HepG2 (cell line): ENCODE data around the gene EFNA3. TPM values are rescaled to one million over a fixed set of nuclear protein-coding genes. Genes with fewer than 3 reads are reported as not detected.
A peak's percentile ranks its signal among the peaks of the same experiment; 100 is the strongest.

ENCODE experiments used
- E2F2 ChIP-seq: sonication (generic); formaldehyde crosslinking; IDR thresholded peaks from 2 replicates; pipeline ENCODE4 v1.4.0; 2020; ENCODE audit warnings: missing genetic modification reagents, borderline replicate concordance
- HNRNPK ChIP-seq: fragments of 200-400 bp; formaldehyde crosslinking; IDR thresholded peaks from 2 replicates; pipeline ENCODE4 v1.6.1; 2018; ENCODE audit warnings: low read length, low read depth, moderate library complexity, mild to moderate bottlenecking; ENCODE audit not compliant: poor library complexity, severe bottlenecking
- MATR3 ChIP-seq: sonication (generic); formaldehyde crosslinking; IDR thresholded peaks from 2 replicates; pipeline ENCODE4 v1.4.0; 2020; ENCODE audit warnings: missing genetic modification reagents
- MTA3 ChIP-seq: sonication (generic); formaldehyde crosslinking; IDR thresholded peaks from 2 replicates; pipeline ENCODE4 v1.4.0; 2020; ENCODE audit warnings: missing genetic modification reagents
- MXD1 ChIP-seq: sonication (generic); formaldehyde crosslinking; IDR thresholded peaks from 2 replicates; pipeline ENCODE4 v1.4.0; 2020; ENCODE audit warnings: mild to moderate bottlenecking, missing genetic modification reagents
- RAD21 ChIP-seq: fragments of 450-650 bp; formaldehyde crosslinking; IDR thresholded peaks from 2 replicates; pipeline ENCODE4 v1.5.0; 2020; ENCODE audit warnings: mild to moderate bottlenecking
- RBFOX2 ChIP-seq: fragments of 200-400 bp; formaldehyde crosslinking; IDR thresholded peaks from 2 replicates; pipeline ENCODE4 v1.6.1; 2017; ENCODE audit warnings: low read depth, mild to moderate bottlenecking, low read length
- SMC3 ChIP-seq: IDR thresholded peaks from 2 replicates; pipeline ENCODE4 v1.6.1; 2011; ENCODE audit warnings: low read length, improper control_type of control experiment
- ZBTB2 ChIP-seq: sonication (generic); formaldehyde crosslinking; IDR thresholded peaks from 2 replicates; pipeline ENCODE4 v1.8.0; 2022; ENCODE audit warnings: low read depth, missing genetic modification reagents
- ZNF18 ChIP-seq: sonication (generic); formaldehyde crosslinking; IDR thresholded peaks from 2 replicates; pipeline ENCODE4 v1.8.0; 2022; ENCODE audit warnings: mild to moderate bottlenecking, missing genetic modification reagents; ENCODE audit not compliant: insufficient replicate concordance
- ZNF343 ChIP-seq: sonication (generic); formaldehyde crosslinking; IDR thresholded peaks from 2 replicates; pipeline ENCODE4 v1.4.0; 2020; ENCODE audit warnings: mild to moderate bottlenecking, missing genetic modification reagents
- ZNF512 ChIP-seq: sonication (generic); formaldehyde crosslinking; IDR thresholded peaks from 2 replicates; pipeline ENCODE4 v1.4.0; 2020; ENCODE audit warnings: mild to moderate bottlenecking, missing genetic modification reagents
- ZNF672 ChIP-seq: sonication (generic); formaldehyde crosslinking; IDR thresholded peaks from 2 replicates; pipeline ENCODE4 v1.8.1; 2022; ENCODE audit warnings: missing genetic modification reagents
- ZNF710 ChIP-seq: sonication (generic); formaldehyde crosslinking; IDR thresholded peaks from 2 replicates; pipeline ENCODE4 v1.5.0; 2020; ENCODE audit warnings: mild to moderate bottlenecking, missing genetic modification reagents, borderline replicate concordance
- ZNF773 ChIP-seq: sonication (generic); formaldehyde crosslinking; IDR thresholded peaks from 2 replicates; pipeline ENCODE4 v1.4.0; 2020; ENCODE audit warnings: missing genetic modification reagents, borderline replicate concordance
- polyA plus RNA-seq, 8 experiments: library from polyadenylated mRNA; depleted of rRNA in 3 of 8; stranded (reverse) in 7 of 8; unstranded in 1 of 8; fragments of >200 nt; fragmentation: Illumina TruSeq in 4 of 8; extraction: Trizol in 4 of 8; gene quantifications; 2 replicates each; pipeline versions ENCODE4 v1.2.1 to v1.2.3, GENCODE V29; 2011 to 2016; ENCODE audit warnings: low read depth in 4 of 8, missing spikeins in 1 of 8, mixed read lengths in 1 of 8; ENCODE audit not compliant: insufficient read depth in 1 of 8
- total RNA-seq, 5 experiments: library from RNA; depleted of rRNA; stranded (reverse); fragments of >200 nt; fragmentation: Illumina TruSeq; extraction: Trizol; gene quantifications; 2 replicates each; pipeline ENCODE4 v1.2.3, GENCODE V29; 2016; ENCODE audit warnings: low read depth in 1 of 5

Gene EFNA3
- total and polyA plus RNA-seq, 2 of the 13 experiments (the other 11 are each of a cell fraction or from before 2014, with no cell fraction given) = 1.0 to 5.7 TPM

- TF ChIP-seq ZNF710 (no peak), RBFOX2 (peak; percentile 73), HNRNPK (peak; percentile 39), ZNF773 (no peak), ZBTB2 (no peak), MTA3 (CRISPR knock-in tag) (no peak), RAD21 (peak; percentile 8), MATR3 (CRISPR knock-in tag) (no peak), ZNF18 (CRISPR knock-in tag) (no peak), ZNF343 (no peak), ZNF672 (CRISPR knock-in tag) (0 out of 2 replicates have a peak, but pooled peaks have one; percentile 9), SMC3 (no peak), E2F2 (CRISPR knock-in tag) (no peak), MXD1 (CRISPR knock-in tag) (no peak), ZNF512 (CRISPR knock-in tag) (no peak)
These were observed 48.0 kb downstream of the EFNA3 start (continued) for GRCh38 chr1:155126556-155127104.
